OCI-LY3 (cell line): Measurements from ENCODE around the gene HERC4.

Experiments
- EZH2phosphoT487 ChIP-seq: fragments of 200-600 bp; shearing (Covaris generic); IDR thresholded peaks from 2 replicates; pipeline ENCODE4 v1.6.1; 2018; ENCODE audit warnings: antibody characterized with exemption, mixed run types, low read depth
- TF ChIP-seq, protein P1 (sequence below): fragments of 200-600, 300-600 bp; sonication (generic); IDR thresholded peaks from 2 replicates; pipeline ENCODE4 v1.5.1; 2014; ENCODE audit warnings: antibody characterized with exemption, low read length, low read depth

DNA sequence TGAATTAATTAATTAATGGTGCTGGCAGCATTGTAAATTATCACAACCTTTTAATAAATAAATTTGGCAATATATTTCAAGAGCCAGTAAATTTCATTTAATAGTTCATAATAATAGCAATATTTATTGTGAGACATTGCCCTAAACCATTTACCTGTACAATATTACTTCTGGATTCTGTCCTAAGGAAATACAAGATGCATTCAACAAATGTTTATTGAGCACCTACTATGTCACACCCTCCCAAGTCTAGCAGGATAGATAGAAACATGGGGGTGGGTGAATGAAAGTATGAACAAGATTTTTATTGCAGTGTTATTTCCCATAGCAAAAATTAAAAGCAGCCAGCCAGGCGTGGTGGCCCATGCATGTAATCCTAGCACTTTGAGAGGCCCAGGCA is 4.4 kb upstream of the HERC4 start:
- TF ChIP-seq, protein P1, sequence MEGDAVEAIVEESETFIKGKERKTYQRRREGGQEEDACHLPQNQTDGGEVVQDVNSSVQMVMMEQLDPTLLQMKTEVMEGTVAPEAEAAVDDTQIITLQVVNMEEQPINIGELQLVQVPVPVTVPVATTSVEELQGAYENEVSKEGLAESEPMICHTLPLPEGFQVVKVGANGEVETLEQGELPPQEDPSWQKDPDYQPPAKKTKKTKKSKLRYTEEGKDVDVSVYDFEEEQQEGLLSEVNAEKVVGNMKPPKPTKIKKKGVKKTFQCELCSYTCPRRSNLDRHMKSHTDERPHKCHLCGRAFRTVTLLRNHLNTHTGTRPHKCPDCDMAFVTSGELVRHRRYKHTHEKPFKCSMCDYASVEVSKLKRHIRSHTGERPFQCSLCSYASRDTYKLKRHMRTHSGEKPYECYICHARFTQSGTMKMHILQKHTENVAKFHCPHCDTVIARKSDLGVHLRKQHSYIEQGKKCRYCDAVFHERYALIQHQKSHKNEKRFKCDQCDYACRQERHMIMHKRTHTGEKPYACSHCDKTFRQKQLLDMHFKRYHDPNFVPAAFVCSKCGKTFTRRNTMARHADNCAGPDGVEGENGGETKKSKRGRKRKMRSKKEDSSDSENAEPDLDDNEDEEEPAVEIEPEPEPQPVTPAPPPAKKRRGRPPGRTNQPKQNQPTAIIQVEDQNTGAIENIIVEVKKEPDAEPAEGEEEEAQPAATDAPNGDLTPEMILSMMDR: no peak
- no peak for TF ChIP-seq EZH2phosphoT487
